C4-2B (cell line): ENCODE measurements around the gene KIF13A.
"Not testable (repeated sequence)": the region's sequence is repeated elsewhere in the genome, so short reads cannot be mapped to it uniquely, and the experiment has no call there.

Source experiments
- CTCF ChIP-seq: fragments of 450-650 bp; conservative IDR thresholded peaks from 2 replicates; pipeline ENCODE4 v1.5.1; 2017; ENCODE audit warnings: mild to moderate bottlenecking
- ZFX ChIP-seq: fragments of 450-650 bp; IDR thresholded peaks from 2 replicates; pipeline ENCODE4 v1.6.1; 2017

GRCh38 chr6:17735311-17735710 is 252.1 kb downstream of the KIF13A start:
- not testable (repeated sequence) for TF ChIP-seq CTCF, ZFX
